Stimulated activated naive CD8-positive, alpha-beta T cell treated with anti-CD3 and anti-CD28 coated beads, Interleukin-15, Interleukin-2, amounts not matched to agents 100 U/mL and 50 U/mL, for 24 hours (primary cell): Measurements from ENCODE around the gene WNK2.

Source experiments
- ATAC-seq: fragments of 150-1000 bp; cut with Tn5 transposase; one replicate; pipeline ENCODE4 v1.10.0; 2021
- DNase-seq: peaks from one replicate; pipeline ENCODE4 v3.0.0; 2021

The WNK2 gene

GRCh38 chr9:93295456-93296076 is 111.6 kb downstream of the WNK2 start:
- DNase-seq = no peak
- ATAC-seq = no peak

GRCh38 chr9:93296889-93297480 is 113.0 kb downstream of the WNK2 start:
- ATAC-seq (no peak), DNase-seq (no peak)

GRCh38 chr9:93297659-93298497 is 113.9 kb downstream of the WNK2 start:
- DNase-seq = no peak
- no peak for ATAC-seq

GRCh38 chr9:93298498-93299417 is 114.8 kb downstream of the WNK2 start:
- ATAC-seq (no peak), DNase-seq (no peak)

- no peak for DNase-seq
- ATAC-seq = no peak
These were observed 115.7 kb downstream of the WNK2 start for GRCh38 chr9:93299418-93300174.

- no peak for DNase-seq
- ATAC-seq = no peak
These were observed 116.2 kb downstream of the WNK2 start for GRCh38 chr9:93300175-93300572.

- no peak for ATAC-seq
- DNase-seq = no peak
These were observed 116.7 kb downstream of the WNK2 start for GRCh38 chr9:93300585-93301081.

- no peak for DNase-seq
- no peak for ATAC-seq
These were observed 117.4 kb downstream of the WNK2 start for GRCh38 chr9:93301291-93301811.

GRCh38 chr9:93301911-93302541 is 118.1 kb downstream of the WNK2 start:
- DNase-seq (no peak), ATAC-seq (no peak)

- peak; percentile 46 for ATAC-seq
These were observed 118.8 kb downstream of the WNK2 start for GRCh38 chr9:93302586-93303257.

GRCh38 chr9:93303258-93303771 is 119.4 kb downstream of the WNK2 start:
- DNase-seq (no peak), ATAC-seq (no peak)

More at GRCh38 chr9:93302586-93303257, 118.8 kb downstream of the WNK2 start:
- DNase-seq = peak; percentile 63

- DNase-seq = no peak
- no peak for ATAC-seq
These were observed 120.1 kb downstream of the WNK2 start for GRCh38 chr9:93303806-93304573.

- DNase-seq (peak; percentile 16), ATAC-seq (no peak)
These were observed 120.9 kb downstream of the WNK2 start for GRCh38 chr9:93304574-93305496.

GRCh38 chr9:93305497-93306020 is 121.6 kb downstream of the WNK2 start:
- no peak for ATAC-seq
- DNase-seq = no peak

- DNase-seq = no peak
- ATAC-seq = no peak
These were observed 122.1 kb downstream of the WNK2 start for GRCh38 chr9:93306081-93306480.

- ATAC-seq (no peak), DNase-seq (no peak)
These were observed 122.7 kb downstream of the WNK2 start for GRCh38 chr9:93306579-93307091.

- no peak for ATAC-seq
These were observed 123.7 kb downstream of the WNK2 start for GRCh38 chr9:93307468-93308157.

More at GRCh38 chr9:93307468-93308157, 123.7 kb downstream of the WNK2 start:
- no peak for DNase-seq
